T-helper 17 cell (primary cell): ENCODE results near the gene UVRAG. TPM values are rescaled to one million over a fixed set of nuclear protein-coding genes. Genes with fewer than 3 reads are reported as not detected.
A peak's percentile ranks its signal among the peaks of the same experiment; 100 is the strongest.

Experiments used
- ATAC-seq: fragments of 150-1000 bp; cut with Tn5 transposase; 2 replicates; pipeline ENCODE4 v1.10.0; 2021; ENCODE audit warnings: mild to moderate bottlenecking, moderate library complexity
- DNase-seq, 3 donors: peaks; one replicate each; pipeline versions ENCODE4 v3.0.0 to v3.0.0-alpha.2; 2020 to 2021
- H3K9me3 ChIP-seq: one replicate; pipeline ENCODE4 v1.7.0; 2013; ENCODE audit warnings: low read length, mild to moderate bottlenecking; ENCODE audit not compliant: control insufficient read depth, poor library complexity, severe bottlenecking
- H3K27ac Mint-ChIP-seq: one replicate; pipeline ENCODE4 v1.8.0; 2022; ENCODE audit warnings: mild to moderate bottlenecking, moderate library complexity, mixed read lengths
- H3K27me3 Mint-ChIP-seq: one replicate; pipeline ENCODE4 v1.8.0; 2022; ENCODE audit warnings: mixed read lengths
- H3K36me3 Mint-ChIP-seq: one replicate; pipeline ENCODE4 v1.8.0; 2022; ENCODE audit warnings: low read depth, mixed read lengths
- H3K4me1 Mint-ChIP-seq: one replicate; pipeline ENCODE4 v1.8.0; 2022; ENCODE audit warnings: mild to moderate bottlenecking, mixed read lengths
- H3K4me3 Mint-ChIP-seq: one replicate; pipeline ENCODE4 v1.8.0; 2022; ENCODE audit warnings: mild to moderate bottlenecking, moderate library complexity, mixed read lengths
- total RNA-seq, 4 donors: library from RNA in 2 of 4; stranded (reverse) in 2 of 4; gene quantifications; one replicate each; pipeline ENCODE4 v1.2.3 and lab custom pipeline; 2022 to 2026

Gene UVRAG
- total RNA-seq, 2 donors from 2014 or later = 25.2 to 29.8 TPM

DNA sequence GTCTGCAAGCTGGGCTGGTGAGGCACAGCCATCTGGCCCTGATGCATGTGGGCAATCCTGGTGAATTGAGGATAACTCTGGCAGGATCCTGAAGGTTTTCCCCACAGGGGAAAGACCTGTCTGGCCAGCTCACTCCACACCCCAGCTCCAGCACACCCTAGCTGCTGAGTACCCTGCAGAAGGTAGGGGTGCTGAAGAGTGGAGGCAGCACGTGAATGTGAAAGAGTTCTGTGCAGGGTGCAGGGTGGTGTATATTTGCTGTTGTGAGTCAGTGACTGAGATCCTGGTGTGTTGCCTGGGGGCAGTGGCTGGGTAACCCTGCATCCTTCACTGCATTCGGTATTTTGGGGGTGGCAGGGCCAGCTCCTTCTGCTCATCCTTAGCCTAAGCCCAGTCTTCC is 24.0 kb upstream of the UVRAG start:
- no peak for ATAC-seq
- H3K27ac Mint-ChIP-seq = no peak overlapping the region

DNA sequence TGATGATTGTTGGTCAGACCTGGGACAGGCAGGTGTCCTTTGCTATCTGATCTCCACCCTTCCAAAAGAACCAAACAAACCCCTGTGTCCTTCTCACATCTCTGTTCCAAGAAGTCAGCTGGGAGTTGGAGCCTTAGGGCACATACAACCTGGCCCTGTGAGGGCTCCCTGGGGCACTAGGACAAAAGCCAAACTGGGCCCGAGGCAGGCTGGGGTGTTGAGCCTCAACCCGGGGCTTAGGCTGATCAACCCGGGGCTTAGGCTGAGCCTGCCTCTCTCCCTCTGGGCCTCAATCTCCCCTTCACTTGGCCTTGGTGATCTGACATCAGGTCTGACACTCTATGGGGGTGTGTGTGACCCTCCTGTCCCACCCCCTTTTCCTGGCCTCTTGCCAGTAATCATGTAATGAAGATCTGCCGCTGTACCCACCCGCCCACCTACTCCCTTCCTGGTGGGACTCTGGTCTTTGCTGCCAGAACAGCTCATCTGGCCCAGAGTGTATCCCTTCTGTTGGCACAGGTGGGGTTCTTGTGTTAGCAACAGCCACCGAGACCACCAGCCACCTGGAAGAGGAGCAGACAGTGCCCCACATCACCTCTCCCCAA is 22.8 kb upstream of the UVRAG start:
- no peaks in the 10 kb centered on the region for H3K27me3 Mint-ChIP-seq
- no peak overlapping the region for H3K4me3 Mint-ChIP-seq
- no peaks in the 10 kb centered on the region for H3K9me3 ChIP-seq
- no peak overlapping the region for H3K27ac Mint-ChIP-seq
- H3K36me3 Mint-ChIP-seq = no peaks in the 10 kb centered on the region
- H3K4me1 Mint-ChIP-seq = peaks cover 2% of the 10 kb centered on the region
- no peak for DNase-seq
- ATAC-seq = no peak

More for the DNA sequence above, 24.0 kb upstream of the UVRAG start:
- Mint-ChIP-seq H3K27me3 (no peaks in the 10 kb centered on the region), H3K36me3 (no peaks in the 10 kb centered on the region), H3K4me3 (no peak overlapping the region), H3K4me1 (no peaks in the 10 kb centered on the region)
- DNase-seq = no peak
- H3K9me3 ChIP-seq = no peaks in the 10 kb centered on the region

DNA sequence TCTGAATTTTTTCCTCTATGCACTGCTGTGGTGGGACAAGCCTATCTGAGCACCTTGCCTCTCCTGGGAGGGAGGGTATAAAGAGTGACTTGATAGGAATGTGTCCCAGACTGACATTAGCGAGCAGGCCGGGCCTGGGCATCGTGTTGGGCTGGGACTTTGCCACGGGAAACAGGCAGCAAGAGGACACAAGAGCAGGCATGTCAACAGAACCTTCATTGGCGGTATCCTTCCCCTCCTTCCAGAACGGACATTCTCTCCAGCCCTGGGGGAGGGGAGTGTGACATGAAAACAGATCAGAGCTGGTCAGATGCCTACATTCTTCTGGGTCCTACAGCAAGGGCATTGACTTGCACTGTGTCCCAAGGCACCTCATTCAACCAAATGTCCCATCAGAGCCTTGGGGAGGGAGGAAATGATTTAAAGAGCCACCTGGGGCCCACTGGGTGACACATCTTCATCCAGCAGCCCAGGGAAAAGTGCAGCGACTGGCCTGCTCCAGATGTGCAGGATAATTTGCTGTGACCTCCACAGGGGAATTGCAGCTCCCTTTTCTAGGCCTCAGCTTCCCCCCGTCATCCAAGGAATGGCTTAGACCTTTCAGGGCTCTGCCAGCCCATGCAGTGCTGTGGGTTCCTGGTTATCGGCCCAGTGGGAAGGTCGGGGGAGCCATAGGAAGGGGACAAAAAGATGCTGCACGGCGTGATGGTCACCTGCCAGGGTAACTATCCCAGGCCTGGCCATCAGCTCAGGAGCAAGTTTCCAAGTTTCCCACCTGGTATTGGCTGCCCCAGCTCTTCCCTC is 21.8 kb upstream of the UVRAG start:
- no peaks in the 10 kb centered on the region for H3K36me3 Mint-ChIP-seq
- H3K9me3 ChIP-seq = no peaks in the 10 kb centered on the region
- no peak for DNase-seq
- peaks cover 4% of the 10 kb centered on the region for H3K4me1 Mint-ChIP-seq
- no peak overlapping the region for H3K27ac Mint-ChIP-seq
- no peaks in the 10 kb centered on the region for H3K27me3 Mint-ChIP-seq
- H3K4me3 Mint-ChIP-seq = no peak overlapping the region
- ATAC-seq = no peak

DNA sequence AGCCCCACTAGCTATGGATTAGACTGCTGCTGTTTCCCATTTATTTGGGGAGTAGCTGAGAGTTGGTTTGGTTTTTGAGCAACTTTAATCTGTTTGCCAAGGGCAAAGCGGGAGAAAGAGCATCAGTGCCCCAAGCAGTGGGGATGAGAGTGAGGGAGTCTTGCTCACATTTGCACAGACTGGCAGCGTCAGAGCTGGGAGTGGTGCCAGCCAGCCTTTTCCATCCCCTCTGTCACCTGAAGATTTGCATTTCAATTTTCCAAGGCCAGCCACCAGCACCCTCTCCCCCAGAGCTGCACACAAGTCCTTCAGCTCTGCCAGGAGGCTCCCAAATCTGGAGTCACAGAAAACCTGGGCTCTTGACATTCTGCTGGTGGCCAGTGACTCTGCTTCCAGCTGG is 21.0 kb upstream of the UVRAG start:
- DNase-seq = no peak
- no peak overlapping the region for H3K27ac Mint-ChIP-seq
- peaks cover 4% of the 10 kb centered on the region for H3K4me1 Mint-ChIP-seq
- ATAC-seq = no peak
- H3K27me3 Mint-ChIP-seq = no peaks in the 10 kb centered on the region
- H3K4me3 Mint-ChIP-seq = no peak overlapping the region
- H3K36me3 Mint-ChIP-seq = no peaks in the 10 kb centered on the region
- H3K9me3 ChIP-seq = no peaks in the 10 kb centered on the region

DNA sequence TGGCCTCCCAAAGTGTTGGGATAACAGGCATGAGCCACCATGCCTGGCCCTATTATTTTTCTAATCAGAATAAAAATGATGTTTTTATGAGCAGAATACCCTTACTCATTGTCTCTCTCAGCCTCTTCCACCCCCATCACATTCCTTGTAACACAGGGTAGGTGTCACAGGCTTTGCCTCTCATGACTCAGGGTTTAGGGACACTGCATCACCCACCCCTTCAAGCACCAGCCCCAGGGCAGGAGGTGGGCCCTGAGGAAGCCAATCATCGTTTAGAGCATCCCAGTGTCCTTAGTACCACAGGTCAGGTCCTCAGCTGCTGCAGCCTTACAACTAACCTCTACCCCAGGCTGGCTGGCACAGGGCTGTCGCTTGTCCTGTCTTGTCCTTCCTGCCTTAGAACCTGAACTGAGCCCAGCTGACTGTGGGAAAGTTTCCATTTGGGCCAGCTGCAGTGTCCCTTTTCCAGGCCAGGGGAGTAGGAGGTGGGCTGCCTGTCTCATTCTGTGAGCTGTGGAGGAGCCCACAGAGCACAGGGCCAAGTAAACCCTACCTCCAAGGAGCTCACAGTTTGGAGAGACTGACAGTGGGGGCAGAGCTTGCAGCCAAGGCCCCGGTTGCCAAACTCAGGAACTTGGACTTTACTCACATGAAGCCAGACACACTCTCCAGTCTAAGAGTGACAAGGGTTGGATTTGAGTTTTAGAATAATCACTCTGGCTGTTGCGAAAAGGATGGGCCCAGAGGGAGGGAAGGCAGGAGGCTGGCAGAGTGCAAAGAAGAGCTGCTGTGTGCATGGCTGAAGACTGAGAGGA is 19.5 kb upstream of the UVRAG start:
- H3K4me3 Mint-ChIP-seq = no peak overlapping the region
- no peaks in the 10 kb centered on the region for H3K27me3 Mint-ChIP-seq
- no peak overlapping the region for H3K27ac Mint-ChIP-seq
- no peaks in the 10 kb centered on the region for H3K9me3 ChIP-seq
- H3K36me3 Mint-ChIP-seq = no peaks in the 10 kb centered on the region
- ATAC-seq = no peak
- DNase-seq = no peak
- peaks cover 4% of the 10 kb centered on the region for H3K4me1 Mint-ChIP-seq

DNA sequence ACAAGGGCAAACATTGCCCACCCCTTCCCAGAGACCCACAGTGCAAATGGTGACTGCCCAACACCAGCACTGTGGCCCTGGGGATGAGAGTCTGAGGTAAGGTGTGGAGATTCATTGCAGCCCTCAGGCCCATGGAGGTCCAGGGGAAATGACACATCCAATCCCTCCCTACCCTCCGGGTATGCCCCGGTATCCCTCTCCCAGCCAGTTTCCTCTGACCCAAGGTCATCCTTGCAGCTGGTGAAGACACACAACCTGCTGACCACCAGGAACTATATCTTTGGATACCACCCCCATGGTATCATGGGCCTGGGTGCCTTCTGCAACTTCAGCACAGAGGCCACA is 18.9 kb upstream of the UVRAG start:
- Mint-ChIP-seq H3K4me1 (peaks cover 6% of the 10 kb centered on the region), H3K36me3 (no peaks in the 10 kb centered on the region), H3K27ac (no peak overlapping the region), H3K4me3 (no peak overlapping the region), H3K27me3 (no peaks in the 10 kb centered on the region)
- no peak for ATAC-seq
- DNase-seq = no peak
- H3K9me3 ChIP-seq = no peaks in the 10 kb centered on the region

DNA sequence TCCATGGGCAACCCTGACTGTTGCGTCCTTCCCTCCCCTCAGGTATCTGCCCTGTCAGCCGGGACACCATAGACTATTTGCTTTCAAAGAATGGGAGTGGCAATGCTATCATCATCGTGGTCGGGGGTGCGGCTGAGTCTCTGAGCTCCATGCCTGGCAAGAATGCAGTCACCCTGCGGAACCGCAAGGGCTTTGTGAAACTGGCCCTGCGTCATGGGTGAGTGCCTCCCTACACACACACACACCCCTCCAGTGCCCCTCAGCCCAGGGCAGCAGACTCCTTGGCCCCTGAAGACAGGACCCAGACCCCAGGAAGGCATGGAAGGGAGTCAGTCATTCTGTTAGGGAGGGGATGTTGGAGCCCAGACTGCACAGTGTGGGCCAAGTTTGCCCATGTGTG is 17.9 kb upstream of the UVRAG start:
- Mint-ChIP-seq H3K4me3 (no peak overlapping the region), H3K27me3 (no peaks in the 10 kb centered on the region), H3K27ac (no peak overlapping the region), H3K36me3 (no peaks in the 10 kb centered on the region), H3K4me1 (peaks cover 15% of the 10 kb centered on the region)
- no peaks in the 10 kb centered on the region for H3K9me3 ChIP-seq
- ATAC-seq (no peak), DNase-seq (no peak)

DNA sequence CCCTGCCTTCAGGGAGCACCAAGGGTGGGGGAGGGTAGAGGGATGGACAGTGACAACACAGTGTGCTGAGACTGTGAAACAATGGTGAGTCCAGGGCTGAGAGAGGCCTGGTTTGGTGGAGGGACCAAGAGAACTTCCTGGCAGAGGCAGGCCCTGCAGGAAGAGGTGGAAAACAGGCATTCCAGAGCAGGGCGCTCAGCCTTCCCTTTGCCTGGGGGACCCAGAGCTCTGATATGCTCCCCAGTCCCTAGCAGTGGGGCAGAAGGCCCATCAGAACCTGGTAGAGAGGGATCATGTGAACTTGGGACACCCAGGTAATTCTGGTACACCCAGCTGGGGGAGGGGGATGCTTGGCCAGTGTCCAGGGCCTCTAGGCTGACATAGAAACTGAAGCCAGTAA is 17.2 kb upstream of the UVRAG start:
- no peak for ATAC-seq
- no peaks in the 10 kb centered on the region for H3K27me3 Mint-ChIP-seq
- no peaks in the 10 kb centered on the region for H3K36me3 Mint-ChIP-seq
- no peaks in the 10 kb centered on the region for H3K9me3 ChIP-seq
- peaks cover 20% of the 10 kb centered on the region for H3K4me1 Mint-ChIP-seq
- H3K4me3 Mint-ChIP-seq = no peak overlapping the region
- no peak for DNase-seq
- no peak overlapping the region for H3K27ac Mint-ChIP-seq

DNA sequence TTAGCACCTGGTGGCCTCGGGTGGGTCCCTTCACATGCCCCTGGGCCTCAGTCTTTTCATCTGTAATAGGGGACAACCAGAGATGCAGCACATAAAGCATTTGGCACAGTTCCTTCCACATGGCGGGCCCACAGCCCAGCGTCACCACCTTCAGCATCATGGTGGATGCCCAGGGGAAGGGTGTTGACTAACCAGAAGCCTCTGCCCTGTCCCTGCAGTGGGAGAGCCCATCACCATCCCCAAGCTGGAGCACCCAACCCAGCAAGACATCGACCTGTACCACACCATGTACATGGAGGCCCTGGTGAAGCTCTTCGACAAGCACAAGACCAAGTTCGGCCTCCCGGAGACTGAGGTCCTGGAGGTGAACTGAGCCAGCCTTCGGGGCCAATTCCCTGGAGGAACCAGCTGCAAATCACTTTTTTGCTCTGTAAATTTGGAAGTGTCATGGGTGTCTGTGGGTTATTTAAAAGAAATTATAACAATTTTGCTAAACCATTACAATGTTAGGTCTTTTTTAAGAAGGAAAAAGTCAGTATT is 14.8 kb upstream of the UVRAG start:
- DNase-seq (no peak), ATAC-seq (no peak)
- H3K9me3 ChIP-seq = no peaks in the 10 kb centered on the region
- no peaks in the 10 kb centered on the region for H3K27me3 Mint-ChIP-seq
- no peak overlapping the region for H3K4me3 Mint-ChIP-seq
- no peak overlapping the region for H3K27ac Mint-ChIP-seq
- H3K4me1 Mint-ChIP-seq = peaks cover 25% of the 10 kb centered on the region
- no peaks in the 10 kb centered on the region for H3K36me3 Mint-ChIP-seq

DNA sequence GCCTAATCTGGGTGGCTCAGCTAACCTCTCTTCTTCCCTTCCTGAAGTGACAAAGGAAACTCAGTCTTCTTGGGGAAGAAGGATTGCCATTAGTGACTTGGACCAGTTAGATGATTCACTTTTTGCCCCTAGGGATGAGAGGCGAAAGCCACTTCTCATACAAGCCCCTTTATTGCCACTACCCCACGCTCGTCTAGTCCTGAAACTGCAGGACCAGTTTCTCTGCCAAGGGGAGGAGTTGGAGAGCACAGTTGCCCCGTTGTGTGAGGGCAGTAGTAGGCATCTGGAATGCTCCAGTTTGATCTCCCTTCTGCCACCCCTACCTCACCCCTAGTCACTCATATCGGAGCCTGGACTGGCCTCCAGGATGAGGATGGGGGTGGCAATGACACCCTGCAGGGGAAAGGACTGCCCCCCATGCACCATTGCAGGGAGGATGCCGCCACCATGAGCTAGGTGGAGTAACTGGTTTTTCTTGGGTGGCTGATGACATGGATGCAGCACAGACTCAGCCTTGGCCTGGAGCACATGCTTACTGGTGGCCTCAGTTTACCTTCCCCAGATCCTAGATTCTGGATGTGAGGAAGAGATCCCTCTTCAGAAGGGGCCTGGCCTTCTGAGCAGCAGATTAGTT is 14.2 kb upstream of the UVRAG start:
- H3K9me3 ChIP-seq = no peaks in the 10 kb centered on the region
- ATAC-seq = no peak
- no peaks in the 10 kb centered on the region for H3K36me3 Mint-ChIP-seq
- H3K27me3 Mint-ChIP-seq = no peaks in the 10 kb centered on the region
- H3K27ac Mint-ChIP-seq = no peak overlapping the region
- peaks cover 25% of the 10 kb centered on the region for H3K4me1 Mint-ChIP-seq
- H3K4me3 Mint-ChIP-seq = no peak overlapping the region
- DNase-seq = no peak

DNA sequence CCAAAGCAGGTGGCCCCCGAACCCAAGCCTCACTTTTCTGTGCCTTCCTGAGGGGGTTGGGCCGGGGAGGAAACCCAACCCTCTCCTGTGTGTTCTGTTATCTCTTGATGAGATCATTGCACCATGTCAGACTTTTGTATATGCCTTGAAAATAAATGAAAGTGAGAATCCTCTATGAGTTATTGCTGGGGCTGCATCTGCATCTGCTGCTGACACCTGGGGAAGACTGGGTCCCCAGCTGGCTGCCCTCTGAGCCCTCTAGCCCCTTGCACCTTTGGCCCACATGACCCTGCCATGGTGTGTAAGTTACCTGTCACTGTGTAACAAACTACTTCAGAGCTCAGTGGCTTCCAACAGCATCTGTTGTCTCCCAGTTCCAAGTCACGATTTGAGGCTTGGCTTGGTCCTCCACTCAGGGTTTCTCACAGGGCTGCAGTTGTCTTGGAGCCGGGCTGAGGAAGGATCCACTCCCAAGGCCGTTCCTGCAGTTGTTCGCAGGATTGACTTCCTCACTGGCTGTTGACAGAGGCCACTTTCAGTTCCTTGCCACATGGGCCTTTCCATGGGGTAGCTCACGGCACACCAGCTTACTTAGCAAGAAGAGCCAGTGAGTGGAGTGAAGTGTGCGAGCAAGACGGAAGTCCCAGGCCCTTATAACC is 13.5 kb upstream of the UVRAG start:
- peaks cover 25% of the 10 kb centered on the region for H3K4me1 Mint-ChIP-seq
- ATAC-seq (peak; percentile 53), DNase-seq (no peak)
- H3K9me3 ChIP-seq = no peaks in the 10 kb centered on the region
- no peak overlapping the region for H3K4me3 Mint-ChIP-seq
- no peaks in the 10 kb centered on the region for H3K27me3 Mint-ChIP-seq
- no peak overlapping the region for H3K27ac Mint-ChIP-seq
- H3K36me3 Mint-ChIP-seq = no peaks in the 10 kb centered on the region

DNA sequence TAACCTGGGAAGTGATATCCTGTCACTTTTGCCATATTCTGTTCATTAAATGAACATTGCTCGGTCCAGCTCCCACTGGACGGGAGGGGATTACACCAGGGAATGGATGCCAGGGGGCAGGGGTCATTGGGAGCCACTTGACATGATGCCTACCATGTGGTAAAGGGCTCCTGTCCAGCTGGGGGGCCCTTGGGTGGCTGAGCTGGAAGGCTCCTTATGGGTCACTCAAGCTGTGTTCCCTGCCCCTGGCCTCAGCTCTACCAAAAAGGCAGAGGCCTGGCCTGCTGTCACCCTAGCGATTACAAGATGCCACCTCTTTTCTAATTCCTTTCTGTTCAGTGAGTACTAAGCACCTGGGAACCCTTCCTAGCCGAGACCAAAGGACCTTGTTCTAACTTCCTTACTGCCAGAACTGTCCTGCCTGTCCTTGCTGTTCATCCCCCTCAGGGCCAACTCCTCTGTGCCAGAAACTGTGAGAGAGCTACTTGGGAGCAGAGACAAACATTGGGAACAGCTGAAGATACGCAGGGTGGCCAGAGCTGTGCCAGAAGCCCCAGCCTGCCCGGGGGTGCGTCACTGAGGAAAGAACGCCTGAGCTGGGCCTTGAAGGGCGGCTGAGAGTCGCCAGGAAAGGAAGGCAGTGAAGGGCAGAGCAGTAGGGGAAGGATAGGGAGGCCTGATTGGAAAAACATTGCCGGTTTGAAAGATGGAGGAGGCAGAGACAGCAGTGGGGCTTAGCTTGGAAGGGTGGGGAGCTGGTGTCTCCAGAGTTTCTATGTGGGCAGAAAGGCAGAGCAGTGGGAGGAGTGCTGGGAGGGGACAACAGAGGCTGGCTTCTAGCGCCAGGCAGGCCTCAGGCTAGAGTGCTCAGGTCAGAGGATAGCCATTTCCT is 12.7 kb upstream of the UVRAG start:
- Mint-ChIP-seq H3K36me3 (no peaks in the 10 kb centered on the region), H3K27ac (peak overlapping the region; percentile 21), H3K4me1 (peaks cover 23% of the 10 kb centered on the region), H3K4me3 (no peak overlapping the region), H3K27me3 (no peaks in the 10 kb centered on the region)
- DNase-seq (no peak), ATAC-seq (no peak)
- H3K9me3 ChIP-seq = no peaks in the 10 kb centered on the region
